ENCODE measurements around the gene RPRD1B.
A peak's percentile ranks its signal among the peaks of the same experiment; 100 is the strongest.

Gene RPRD1B

GRCh38 chr20:38049800-38050199 is 16.3 kb downstream of the RPRD1B start:
- in situ Hi-C loops (cut with HindIII; ENCODE audit: low sequenced_read_pairs): loop anchor here (25.0 kb wide), 1 partner anchor 462 kb away; no protein-coding TSS in a partner anchor
- H3K4me3 ChIP-seq (ENCODE audit: low read depth, low read length): no peak overlapping the region
- peak; percentile 57 for DNase-seq (ENCODE audit: low read depth)
- no peak for TF ChIP-seq CTCF (IDR thresholded peaks at IDR 0.05; ENCODE audit: low read depth, low read length, missing control alignments)

- H3K4me3 ChIP-seq (ENCODE audit: low read depth, low read length): no peak overlapping the region
- DNase-seq (ENCODE audit: low read depth): no peak
- TF ChIP-seq CTCF (IDR thresholded peaks at IDR 0.05; ENCODE audit: low read depth, low read length, missing control alignments): no peak
- in situ Hi-C loops (cut with HindIII; ENCODE audit: low sequenced_read_pairs): no loop called here
Measured at GRCh38 chr20:38050686-38051085, 17.1 kb downstream of the RPRD1B start.

GRCh38 chr20:38052870-38053269 is 19.3 kb downstream of the RPRD1B start:
- in situ Hi-C loops (cut with HindIII; ENCODE audit: low sequenced_read_pairs): no loop called here
- no peak for TF ChIP-seq CTCF (IDR thresholded peaks at IDR 0.05; ENCODE audit: low read depth, low read length, missing control alignments)
- H3K4me3 ChIP-seq (ENCODE audit: low read depth, low read length): no peak overlapping the region
- DNase-seq (ENCODE audit: low read depth): no peak

GRCh38 chr20:38054647-38055046 is 21.1 kb downstream of the RPRD1B start:
- no peak for TF ChIP-seq CTCF (IDR thresholded peaks at IDR 0.05; ENCODE audit: low read depth, low read length, missing control alignments)
- no peak overlapping the region for H3K4me3 ChIP-seq (ENCODE audit: low read depth, low read length)
- DNase-seq (ENCODE audit: low read depth): no peak
- in situ Hi-C loops (cut with HindIII; ENCODE audit: low sequenced_read_pairs): no loop called here

- in situ Hi-C loops (cut with HindIII; ENCODE audit: low sequenced_read_pairs): no loop called here
- H3K4me3 ChIP-seq (ENCODE audit: low read depth, low read length): no peak overlapping the region
- TF ChIP-seq CTCF (IDR thresholded peaks at IDR 0.05; ENCODE audit: low read depth, low read length, missing control alignments): no peak
- no peak for DNase-seq (ENCODE audit: low read depth)
Measured at GRCh38 chr20:38055294-38055693, 21.7 kb downstream of the RPRD1B start.

- no peak overlapping the region for H3K4me3 ChIP-seq (ENCODE audit: low read depth, low read length)
- DNase-seq (ENCODE audit: low read depth): no peak
- in situ Hi-C loops (cut with HindIII; ENCODE audit: low sequenced_read_pairs): no loop called here
- TF ChIP-seq CTCF (IDR thresholded peaks at IDR 0.05; ENCODE audit: low read depth, low read length, missing control alignments): no peak
Measured at GRCh38 chr20:38055848-38056247, 22.3 kb downstream of the RPRD1B start.

All from astrocyte of the cerebellum (primary cell).